Measurements from ENCODE around the gene LSM12.
"Not testable (repeated sequence)": the region's sequence is repeated elsewhere in the genome, so short reads cannot be mapped to it uniquely, and the experiment has no call there.

Gene LSM12

DNA sequence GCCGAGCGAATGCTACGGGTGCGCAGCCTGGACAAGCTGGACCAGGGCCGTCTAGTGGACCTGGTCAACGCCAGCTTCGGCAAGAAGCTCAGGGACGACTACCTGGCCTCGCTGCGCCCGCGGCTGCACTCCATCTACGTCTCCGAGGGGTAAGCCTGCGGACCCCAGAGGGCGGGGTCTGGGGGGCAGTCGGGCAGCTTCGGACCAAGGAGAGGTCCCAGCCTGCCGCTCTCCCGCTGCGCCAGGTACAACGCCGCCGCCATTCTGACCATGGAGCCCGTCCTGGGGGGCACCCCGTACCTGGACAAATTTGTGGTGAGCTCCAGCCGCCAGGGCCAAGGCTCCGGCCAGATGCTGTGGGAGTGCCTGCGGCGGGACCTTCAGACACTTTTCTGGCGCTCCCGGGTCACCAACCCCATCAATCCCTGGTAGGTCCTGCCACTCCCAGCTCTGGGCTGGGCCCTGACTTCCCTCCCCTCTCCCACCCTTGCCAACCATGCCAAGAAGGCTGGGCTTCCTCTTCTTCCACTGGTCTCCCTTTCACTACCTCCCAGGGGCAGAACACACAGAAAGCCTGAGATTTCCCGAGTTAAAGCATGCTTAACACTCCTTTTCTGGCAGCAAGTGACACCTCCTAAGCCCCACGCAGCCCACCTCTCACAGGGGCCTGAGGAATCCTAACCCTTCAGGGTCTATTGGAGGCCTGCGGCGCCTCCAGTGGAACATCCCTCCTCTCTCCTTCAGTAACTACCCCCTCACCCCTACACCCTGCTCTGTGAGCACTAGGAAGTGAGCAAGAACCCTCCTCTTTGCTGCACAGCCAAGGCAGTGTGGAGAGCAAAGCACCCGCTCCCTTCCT is 58.9 kb downstream of the LSM12 start:
- no peak for DNase-seq (ENCODE audit: low spot score)

GRCh38 chr17:44006598-44007345 is 59.7 kb downstream of the LSM12 start:
- DNase-seq (ENCODE audit: low spot score): peak; percentile 56

- no peak for DNase-seq (ENCODE audit: low spot score)
These were observed 60.2 kb downstream of the LSM12 start for GRCh38 chr17:44006272-44006597.

GRCh38 chr17:44005527-44006271 is 60.8 kb downstream of the LSM12 start:
- DNase-seq (ENCODE audit: low spot score): no peak

DNA sequence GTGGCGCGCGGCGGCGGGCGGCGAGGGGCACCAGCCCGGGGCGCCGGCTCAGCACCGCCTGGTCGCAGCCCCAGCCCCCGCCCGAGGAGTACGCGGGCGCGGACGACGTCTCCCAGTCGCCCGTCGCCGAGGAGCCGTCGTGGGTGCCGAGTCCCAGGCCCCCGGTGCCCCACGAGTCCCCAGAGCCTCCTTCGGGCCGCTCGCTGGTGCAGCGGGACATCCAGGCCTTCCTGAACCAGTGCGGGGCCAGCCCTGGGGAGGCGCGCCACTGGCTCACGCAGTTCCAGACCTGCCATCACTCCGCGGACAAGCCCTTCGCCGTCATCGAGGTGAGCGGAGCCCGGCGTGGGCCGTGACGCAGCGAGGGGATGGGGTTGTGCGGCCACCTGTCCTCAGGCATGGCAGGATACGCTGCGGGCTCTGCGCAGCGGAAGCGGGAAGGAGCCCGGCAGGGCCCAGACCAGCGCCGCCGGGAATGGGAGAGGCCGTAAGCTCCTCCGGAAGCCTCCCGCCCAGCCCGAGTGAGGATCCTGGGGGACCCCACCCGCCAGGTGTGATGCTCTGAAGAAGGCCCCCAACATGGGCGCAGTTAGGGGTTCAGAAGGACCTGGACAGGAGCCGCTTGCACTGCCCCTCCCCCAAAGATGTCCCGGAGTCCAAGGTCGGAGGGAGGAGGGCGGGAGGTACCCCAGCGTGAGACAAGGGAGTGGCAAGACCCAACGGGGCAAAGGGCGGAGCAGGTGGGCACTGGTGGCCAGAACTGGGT is 61.5 kb downstream of the LSM12 start:
- no peak for DNase-seq (ENCODE audit: low spot score)

DNA sequence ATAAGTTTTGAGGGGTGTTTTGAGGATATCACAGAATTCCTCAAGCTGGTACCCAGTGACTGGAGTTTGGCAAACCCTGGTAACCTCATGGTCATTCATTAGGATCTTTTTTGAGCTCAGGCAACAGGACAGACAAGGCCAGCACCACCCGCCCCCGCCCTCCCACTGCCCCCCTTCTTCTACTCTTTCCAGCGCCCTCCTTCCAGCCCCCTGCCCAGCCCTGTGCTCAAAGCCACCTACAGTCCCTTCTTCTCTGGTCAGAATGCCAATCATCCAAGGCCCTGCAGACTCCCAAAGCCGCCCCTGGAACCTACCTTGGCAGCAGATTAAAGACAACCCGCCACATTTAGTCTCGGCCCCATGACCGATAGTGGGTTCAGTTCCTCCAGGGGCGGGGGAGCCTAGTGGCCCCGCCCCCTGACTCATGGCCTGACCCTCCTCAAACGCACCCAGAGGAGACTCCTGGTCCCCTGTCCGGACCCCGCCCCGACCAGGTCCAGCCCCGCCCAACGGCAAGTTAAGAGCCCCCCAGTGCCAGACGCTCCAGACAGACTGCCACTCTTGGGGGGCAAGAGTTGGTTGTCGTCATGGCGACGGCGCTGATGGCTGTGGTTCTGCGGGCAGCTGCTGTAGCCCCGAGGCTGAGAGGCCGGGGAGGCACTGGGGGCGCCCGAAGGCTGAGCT is 62.3 kb downstream of the LSM12 start, which contains the start of gene NAGS:
Gene NAGS, plus strand, starts transcription at position 546 of the 684 bp plus-strand sequence. Its CDS starts 42 bp downstream, at position 588.
- no peak for DNase-seq (ENCODE audit: low spot score)

GRCh38 chr17:44002141-44002848 is 64.2 kb downstream of the LSM12 start:
- DNase-seq (ENCODE audit: low spot score): no peak

GRCh38 chr17:44001461-44001920 is 65.0 kb downstream of the LSM12 start:
- no peak for DNase-seq (ENCODE audit: low spot score)

- no peak for DNase-seq (ENCODE audit: low spot score)
These were observed 65.5 kb downstream of the LSM12 start for GRCh38 chr17:44000871-44001460.

- DNase-seq (ENCODE audit: low spot score): no peak
These were observed 66.2 kb downstream of the LSM12 start for GRCh38 chr17:44000141-44000860.

- no peak for DNase-seq (ENCODE audit: low spot score)
These were observed 67.4 kb downstream of the LSM12 start for GRCh38 chr17:43999024-43999423.

DNA sequence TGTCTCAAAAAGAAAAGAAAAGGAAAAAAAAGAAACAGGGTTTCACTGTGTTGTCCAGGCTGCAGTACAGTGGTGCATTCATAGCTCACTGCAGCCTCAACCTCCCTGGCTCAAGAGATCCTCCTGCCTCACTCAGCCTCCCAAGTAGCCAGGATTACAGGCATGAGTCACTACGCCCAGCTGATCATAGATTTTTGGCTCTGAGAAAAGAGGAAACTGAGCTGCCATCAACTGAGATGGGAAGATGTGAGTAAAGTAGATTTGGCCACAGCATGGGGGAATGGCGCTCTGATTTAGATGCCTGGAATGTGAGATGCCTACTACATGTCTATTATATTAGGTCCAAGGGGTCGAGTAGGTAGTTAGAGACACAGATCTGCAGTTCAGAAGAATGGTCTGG is 67.9 kb downstream of the LSM12 start:
- DNase-seq (ENCODE audit: low spot score): no peak

DNA sequence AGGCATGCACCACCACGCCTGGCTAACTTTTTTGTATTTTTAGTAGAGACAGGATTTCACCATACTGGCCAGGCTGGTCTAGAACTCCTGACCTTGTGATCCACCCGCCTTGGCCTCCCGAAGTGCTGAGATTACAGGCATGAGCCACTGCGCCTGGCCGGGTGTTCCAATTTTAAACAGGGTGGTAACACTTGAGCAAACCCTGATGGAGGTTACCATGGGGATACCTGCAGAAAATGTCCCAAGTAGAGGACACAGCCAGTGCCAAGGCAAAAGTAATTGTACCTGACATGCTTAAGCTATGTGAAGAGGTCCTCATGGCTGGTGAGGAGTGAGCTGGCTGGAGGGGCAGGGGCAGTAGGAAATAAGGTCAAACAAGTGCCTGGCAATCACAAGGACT is 69.3 kb downstream of the LSM12 start:
- DNase-seq (ENCODE audit: low spot score): not testable (repeated sequence)

DNA sequence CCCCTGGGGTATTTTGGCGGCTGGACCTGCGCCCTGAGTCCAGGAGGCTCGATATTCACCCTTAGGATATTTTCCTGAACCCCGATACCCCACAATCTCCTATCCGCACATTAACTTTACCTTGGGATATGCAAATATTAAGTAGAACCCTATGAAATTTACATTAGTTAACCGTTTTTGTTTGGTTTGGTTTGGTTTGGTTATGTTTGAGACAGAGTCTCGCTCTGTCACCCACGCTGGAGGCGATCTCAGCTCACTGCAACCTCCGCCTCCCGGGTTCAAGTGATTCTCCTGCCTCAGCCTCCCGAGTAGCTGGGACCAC is 71.4 kb downstream of the LSM12 start:
- no peak for DNase-seq (ENCODE audit: low spot score)

DNA sequence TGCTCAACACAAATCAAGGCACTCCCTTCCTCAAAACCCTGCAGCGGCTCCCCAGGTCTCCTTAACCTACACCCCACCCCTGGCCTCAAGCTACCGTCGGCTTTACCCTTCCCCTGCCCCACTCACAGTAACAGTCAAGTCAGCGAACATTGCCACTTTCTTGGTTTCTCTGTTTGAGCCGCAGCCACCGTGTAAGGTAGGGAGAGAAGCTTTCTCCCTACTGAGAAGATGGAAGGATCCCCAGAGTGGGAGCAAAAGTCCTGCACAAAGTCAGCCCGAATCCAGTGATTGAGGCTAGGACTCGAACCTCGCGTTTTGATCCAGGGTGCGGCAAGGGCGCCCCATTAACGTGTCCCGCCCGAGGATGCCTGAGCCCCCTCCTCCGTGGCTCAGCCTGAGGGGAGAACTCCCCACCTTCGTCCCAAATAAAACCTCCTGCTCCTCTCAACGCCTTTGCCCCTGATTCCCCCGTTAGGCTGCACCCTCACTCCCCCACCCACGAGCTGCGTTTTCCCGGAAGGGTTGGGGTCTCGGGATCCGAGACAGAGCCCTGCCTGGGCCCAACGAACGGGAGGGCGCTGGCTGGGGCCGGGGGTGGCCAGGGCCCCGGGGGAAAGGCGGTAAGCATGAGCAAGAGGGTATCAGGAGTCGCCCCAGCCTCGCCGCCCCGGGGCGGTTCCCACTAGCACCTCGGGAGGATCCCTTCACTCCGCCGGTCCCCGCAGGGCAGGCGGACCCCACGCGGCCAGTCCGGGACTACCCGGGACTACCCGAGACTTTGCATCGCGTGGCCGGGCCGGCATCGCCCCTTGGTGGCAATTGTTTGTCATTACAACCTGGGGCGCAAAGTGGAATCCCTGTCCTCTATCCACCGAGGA is 72.0 kb downstream of the LSM12 start:
- peak; percentile 30 for DNase-seq (ENCODE audit: low spot score)

GRCh38 chr17:43992641-43993040 is 73.8 kb downstream of the LSM12 start:
- DNase-seq (ENCODE audit: low spot score): no peak

- DNase-seq (ENCODE audit: low spot score): no peak
These were observed 78.2 kb downstream of the LSM12 start for GRCh38 chr17:43988301-43988700.
